HG03558 (cell line): ENCODE results near the gene THUMPD1.
"Not testable (repeated sequence)": the region's sequence is repeated elsewhere in the genome, so short reads cannot be mapped to it uniquely, and the experiment has no call there.

Source experiments
- ATAC-seq: cut with Tn5 transposase; IDR thresholded peaks from one replicate; pipeline ENCODE4 v1.9.1; 2021; ENCODE audit warnings: moderate number of reproducible peaks; ENCODE audit not compliant: unreplicated experiment; ENCODE audit errors: extremely low read depth

The THUMPD1 gene

DNA sequence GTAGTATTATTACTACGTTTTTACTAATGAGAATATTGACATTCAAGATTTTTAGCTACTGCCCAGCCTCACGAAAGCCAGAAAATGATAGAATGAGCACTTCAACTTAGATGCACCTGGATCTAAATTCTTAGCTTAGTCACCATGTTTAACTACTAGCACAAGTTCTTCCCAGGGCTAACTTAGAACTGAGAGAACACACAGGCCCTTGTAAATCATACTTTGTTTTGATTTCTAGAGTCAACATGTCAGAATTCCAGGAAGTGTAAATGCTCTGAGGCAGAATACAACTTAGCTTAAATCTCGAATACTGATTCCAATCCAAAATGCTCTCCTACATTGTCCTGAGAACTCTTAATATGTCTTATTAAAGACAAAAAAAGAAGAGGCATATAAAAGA, 37.3 kb downstream of the THUMPD1 start:
- ATAC-seq = no peak

DNA sequence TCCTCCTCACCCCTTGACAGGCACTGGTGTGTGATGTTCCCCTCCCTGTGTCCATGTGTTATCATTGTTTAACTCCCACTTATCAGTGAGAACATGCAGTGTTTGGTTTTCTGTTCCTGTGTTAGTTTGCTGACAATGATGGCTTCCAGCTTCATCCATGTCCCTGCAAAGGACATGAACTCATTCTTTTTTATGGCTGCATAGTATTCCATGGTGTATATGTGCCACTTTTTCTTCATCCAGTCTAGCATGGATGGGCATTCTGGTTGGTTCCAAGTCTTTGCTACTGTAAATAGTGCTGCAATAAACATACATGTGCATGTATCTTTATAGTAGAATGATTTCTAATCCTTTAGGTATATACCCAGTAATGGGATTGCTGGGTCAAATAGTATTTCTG, 39.9 kb downstream of the THUMPD1 start:
- ATAC-seq = not testable (repeated sequence)

DNA sequence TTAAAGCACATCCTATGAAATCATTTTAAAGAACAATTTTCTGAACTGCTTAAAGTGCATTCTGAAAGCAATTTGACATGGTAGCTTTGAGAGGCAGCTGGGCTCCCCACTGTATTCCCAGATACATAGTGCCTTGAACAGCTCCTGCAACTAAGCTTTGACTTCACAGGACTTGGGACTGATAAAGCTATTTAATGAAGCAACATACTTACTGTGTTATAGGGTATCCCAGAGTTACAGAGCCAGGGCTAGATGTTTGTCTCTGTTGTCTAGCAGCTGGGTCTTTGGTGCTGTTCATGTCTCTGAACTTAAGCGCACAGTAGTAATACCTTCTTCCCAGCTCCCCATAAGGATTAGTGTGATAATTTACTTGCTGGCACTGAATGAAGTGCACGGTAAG, 45.0 kb downstream of the THUMPD1 start:
- no peak for ATAC-seq

- ATAC-seq = no peak
These were observed 46.6 kb downstream of the THUMPD1 start for GRCh38 chr16:20695024-20695423.

GRCh38 chr16:20694096-20694495, 47.5 kb downstream of the THUMPD1 start:
- not testable (repeated sequence) for ATAC-seq

- ATAC-seq = no peak
These were observed 52.0 kb downstream of the THUMPD1 start for GRCh38 chr16:20689668-20690067.

DNA sequence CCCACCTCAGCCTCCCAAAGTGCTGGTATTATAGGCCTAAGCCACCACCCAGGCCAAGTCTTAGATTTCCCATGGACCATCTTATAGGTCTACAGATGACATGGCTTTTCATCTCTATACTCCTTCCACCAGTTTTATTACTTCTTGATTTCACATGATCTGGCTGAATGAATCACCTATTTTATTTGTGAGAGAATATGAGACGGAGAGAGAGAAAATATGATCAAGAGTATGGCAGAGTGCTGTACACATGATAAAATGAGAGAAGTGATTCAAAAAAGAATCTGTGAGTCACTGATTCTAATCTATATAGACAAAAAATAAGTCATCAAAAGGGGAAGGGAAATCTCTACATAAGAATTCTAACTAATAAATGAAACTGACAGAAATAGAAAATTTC, 57.8 kb downstream of the THUMPD1 start:
- ATAC-seq = no peak
